Dendritic cell treated with granulocyte-macrophage colony-stimulating factor and Interleukin-4, amounts not matched to agents 40 ng/mL and 50 ng/mL, for 4 days (primary cell): ENCODE results near the gene CELA2B.
A peak's percentile ranks its signal among the peaks of the same experiment; 100 is the strongest.
"Not testable (repeated sequence)": the region's sequence is repeated elsewhere in the genome, so short reads cannot be mapped to it uniquely, and the experiment has no call there.

Experiments
- H3K27ac Mint-ChIP-seq: one replicate; pipeline ENCODE4 v1.8.0; 2022; ENCODE audit warnings: mild to moderate bottlenecking, mixed read lengths
- H3K27me3 Mint-ChIP-seq: one replicate; pipeline ENCODE4 v1.8.0; 2022; ENCODE audit warnings: mild to moderate bottlenecking, mixed read lengths
- H3K36me3 Mint-ChIP-seq: one replicate; pipeline ENCODE4 v1.8.0; 2022; ENCODE audit warnings: low read depth, mixed read lengths
- H3K4me1 Mint-ChIP-seq: one replicate; pipeline ENCODE4 v1.8.0; 2022; ENCODE audit warnings: low read depth, mixed read lengths
- H3K4me3 Mint-ChIP-seq: one replicate; pipeline ENCODE4 v1.8.0; 2022; ENCODE audit warnings: mild to moderate bottlenecking, moderate library complexity, mixed read lengths
- H3K9me3 Mint-ChIP-seq: one replicate; pipeline ENCODE4 v1.8.0; 2022; ENCODE audit warnings: mixed read lengths
- intact Hi-C: fragments of 100-400 bp; cut with micrococcal nuclease; formaldehyde crosslinking; loops from one replicate; pipeline ENCODE4 v1.15.0; 2022

CELA2B gene

DNA sequence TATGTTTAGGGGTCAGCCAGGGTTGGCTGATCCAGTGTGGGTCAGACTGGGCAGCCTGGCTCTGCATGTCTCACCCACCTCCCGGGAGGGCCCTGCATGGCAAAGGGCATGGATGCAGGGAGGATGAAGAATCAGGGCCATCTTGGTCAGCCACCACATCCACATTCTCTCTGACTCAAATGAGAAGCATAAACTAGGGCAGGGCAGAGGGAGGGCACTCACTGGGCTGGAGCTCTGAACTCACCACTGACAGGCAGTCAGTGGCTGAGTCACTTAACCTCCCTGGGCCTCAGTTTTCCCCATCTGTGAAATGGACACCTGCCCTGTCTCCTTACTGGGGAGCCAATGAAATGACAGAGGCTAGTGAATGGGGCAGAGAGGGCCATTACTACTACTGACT is 23.7 kb upstream of the CELA2B start:
- Mint-ChIP-seq H3K4me1 (peaks cover 16% of the 10 kb centered on the region), H3K27me3 (peaks cover 15% of the 10 kb centered on the region), H3K27ac (no peak overlapping the region), H3K9me3 (no peaks in the 10 kb centered on the region), H3K36me3 (no peaks in the 10 kb centered on the region), H3K4me3 (no peak overlapping the region)
- intact Hi-C loops: no loop called here

DNA sequence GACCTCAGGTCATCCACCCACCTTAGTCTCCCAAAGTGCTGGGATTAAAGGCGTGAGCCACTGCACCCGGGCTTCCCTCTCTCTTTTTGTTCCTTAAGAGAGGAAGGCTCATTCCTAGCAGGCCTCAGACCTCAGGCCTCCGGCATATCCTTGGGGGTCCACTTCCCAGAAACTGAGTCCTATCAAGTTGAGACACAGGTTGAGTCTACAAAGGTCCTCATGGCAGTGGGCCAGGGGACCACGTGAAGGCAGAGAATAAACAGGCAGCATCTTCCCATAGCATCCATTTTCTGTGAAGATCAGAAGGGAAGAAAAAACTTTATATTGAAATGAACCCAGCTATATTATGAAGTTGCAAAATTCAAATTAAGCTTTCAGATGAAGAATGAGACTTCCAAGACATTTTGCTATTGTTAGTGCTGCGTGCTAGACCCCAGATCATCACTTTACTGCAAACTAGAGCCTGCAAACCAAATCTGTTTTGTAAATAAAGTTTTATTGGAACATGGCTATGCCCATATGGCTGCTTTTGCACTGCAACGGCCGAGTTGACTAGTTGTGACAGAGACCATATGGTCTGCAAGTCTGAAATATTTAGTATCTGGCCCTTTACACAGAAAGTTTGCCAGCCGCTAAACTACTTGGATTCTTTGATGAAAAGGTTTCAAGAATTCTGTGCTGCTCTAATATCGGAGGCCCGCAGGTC is 22.9 kb upstream of the CELA2B start:
- Mint-ChIP-seq H3K36me3 (no peaks in the 10 kb centered on the region), H3K9me3 (no peaks in the 10 kb centered on the region), H3K27ac (no peak overlapping the region), H3K27me3 (peaks cover 9% of the 10 kb centered on the region), H3K4me1 (peaks cover 16% of the 10 kb centered on the region), H3K4me3 (no peak overlapping the region)
- intact Hi-C loops: no loop called here

GRCh38 chr1:15453734-15454133 is 22.2 kb upstream of the CELA2B start:
- Mint-ChIP-seq H3K36me3 (no peaks in the 10 kb centered on the region), H3K27ac (no peak overlapping the region), H3K27me3 (peaks cover 9% of the 10 kb centered on the region), H3K4me1 (peaks cover 16% of the 10 kb centered on the region), H3K9me3 (no peaks in the 10 kb centered on the region), H3K4me3 (no peak overlapping the region)
- intact Hi-C loops: no loop called here

DNA sequence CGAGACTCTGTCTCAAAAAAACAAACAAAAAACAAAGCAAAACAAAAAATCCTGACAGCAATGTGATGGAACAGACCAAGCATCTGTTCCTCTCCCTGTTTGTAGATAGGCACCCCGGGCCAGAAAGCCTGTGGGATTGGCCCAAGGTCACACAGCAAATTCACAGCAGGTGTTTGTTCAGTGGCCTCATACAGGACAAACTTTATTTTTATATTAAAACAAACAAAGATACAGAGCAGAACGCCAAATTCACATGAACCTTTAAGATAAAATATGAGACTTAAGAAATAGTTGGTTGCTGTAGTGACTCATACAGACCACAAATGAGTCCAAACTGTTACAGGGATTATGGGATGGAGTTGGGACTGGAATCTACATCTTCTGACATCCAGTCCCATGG is 21.6 kb upstream of the CELA2B start:
- peaks cover 19% of the 10 kb centered on the region for H3K4me1 Mint-ChIP-seq
- intact Hi-C loops: no loop called here
- H3K27ac Mint-ChIP-seq: no peak overlapping the region
- no peaks in the 10 kb centered on the region for H3K36me3 Mint-ChIP-seq
- no peak overlapping the region for H3K4me3 Mint-ChIP-seq
- H3K9me3 Mint-ChIP-seq: no peaks in the 10 kb centered on the region
- H3K27me3 Mint-ChIP-seq: peaks cover 9% of the 10 kb centered on the region

- intact Hi-C loops: no loop called here
- Mint-ChIP-seq H3K4me1 (peaks cover 25% of the 10 kb centered on the region), H3K27ac (no peak overlapping the region), H3K4me3 (no peak overlapping the region), H3K27me3 (peaks cover 9% of the 10 kb centered on the region), H3K9me3 (no peaks in the 10 kb centered on the region), H3K36me3 (no peaks in the 10 kb centered on the region)
These were observed 20.4 kb upstream of the CELA2B start for GRCh38 chr1:15455522-15455921.

DNA sequence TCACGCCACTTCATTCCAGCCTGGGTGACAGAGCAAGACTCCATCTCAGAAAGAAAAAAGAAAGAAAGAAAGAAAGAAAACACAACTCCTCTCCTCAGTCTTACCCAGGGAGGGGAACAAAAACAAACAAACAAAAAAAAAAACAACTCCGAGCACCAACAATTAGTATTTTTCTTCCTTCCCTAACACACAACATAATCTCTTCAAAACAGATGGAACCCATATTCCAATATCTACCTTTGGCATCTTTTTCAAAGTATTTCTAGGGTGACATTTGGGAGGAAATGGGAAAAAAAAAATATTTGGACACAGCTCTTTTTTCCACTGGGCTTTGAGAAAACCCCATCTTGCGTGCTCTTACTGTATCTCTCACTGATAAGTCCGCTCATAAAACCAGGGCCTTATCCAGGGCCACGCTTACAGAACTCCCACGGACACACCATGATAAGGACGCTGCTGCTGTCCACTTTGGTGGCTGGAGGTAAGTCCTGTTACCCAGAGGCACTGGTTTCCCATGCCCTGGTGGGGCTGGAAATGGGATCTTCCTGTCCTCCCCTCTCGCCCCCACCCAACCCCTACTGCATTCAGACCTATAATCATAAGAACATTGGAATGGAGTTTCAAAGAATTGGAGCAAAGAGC is 19.5 kb upstream of the CELA2B start, which contains the start of gene CELA2A:
Gene CELA2A, plus strand, starts transcription at position 420 of the 642 bp plus-strand sequence. Its CDS starts 22 bp downstream, at position 442.
- Mint-ChIP-seq H3K4me1 (peaks cover 29% of the 10 kb centered on the region), H3K9me3 (no peaks in the 10 kb centered on the region), H3K27me3 (peaks cover 5% of the 10 kb centered on the region), H3K4me3 (no peak within 1 kb of the TSS), H3K27ac (no peak within 1 kb of the TSS), H3K36me3 (no peaks in the 10 kb centered on the region)
- intact Hi-C loops: no loop called here

DNA sequence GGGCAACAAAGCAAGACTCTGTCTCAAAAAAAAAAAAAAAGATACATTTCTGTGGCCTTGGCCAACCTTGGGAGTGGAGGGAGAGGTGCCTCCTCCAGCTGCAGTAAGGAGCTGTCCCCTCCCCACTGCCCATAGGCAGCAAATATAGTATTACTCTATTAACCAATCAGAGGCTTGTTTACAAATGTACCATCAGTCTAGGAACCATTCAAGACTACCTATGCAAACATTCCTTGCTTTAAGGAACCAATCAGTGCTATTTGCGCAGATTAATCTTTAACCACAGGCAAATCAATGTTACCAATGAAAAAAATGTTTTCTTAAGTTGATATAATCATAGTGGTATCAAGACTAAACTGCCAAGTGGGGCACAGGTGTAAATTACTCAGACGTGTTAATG is 18.3 kb upstream of the CELA2B start:
- peaks cover 29% of the 10 kb centered on the region for H3K4me1 Mint-ChIP-seq
- no peak overlapping the region for H3K4me3 Mint-ChIP-seq
- H3K27me3 Mint-ChIP-seq: peaks cover 2% of the 10 kb centered on the region
- H3K36me3 Mint-ChIP-seq: no peaks in the 10 kb centered on the region
- intact Hi-C loops: no loop called here
- H3K9me3 Mint-ChIP-seq: no peaks in the 10 kb centered on the region
- H3K27ac Mint-ChIP-seq: no peak overlapping the region

DNA sequence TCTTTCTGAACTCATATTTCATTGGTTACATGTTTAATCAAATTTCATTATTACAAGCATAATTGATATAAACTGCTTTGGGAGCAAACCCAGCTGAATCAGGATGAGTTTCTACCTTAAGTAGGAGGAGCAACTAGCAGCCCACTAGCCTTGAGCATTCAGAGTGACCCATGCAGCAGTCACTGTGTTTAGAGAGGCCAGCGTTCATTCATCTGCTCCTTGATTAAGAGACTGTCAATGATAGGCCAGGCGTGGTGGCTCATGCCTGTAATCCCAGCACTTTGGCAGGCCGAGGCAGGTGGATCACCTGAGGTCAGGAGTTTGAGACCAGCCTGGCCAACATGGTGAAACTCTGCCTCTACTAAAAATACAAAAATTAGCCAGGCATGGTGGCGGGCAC is 17.5 kb upstream of the CELA2B start:
- H3K27me3 Mint-ChIP-seq, H3K27ac Mint-ChIP-seq, H3K4me3 Mint-ChIP-seq, intact Hi-C loops, H3K9me3 Mint-ChIP-seq, H3K36me3 Mint-ChIP-seq: not testable (repeated sequence)
- peaks cover 32% of the 10 kb centered on the region for H3K4me1 Mint-ChIP-seq

- Mint-ChIP-seq H3K9me3 (no peaks in the 10 kb centered on the region), H3K4me3 (no peak overlapping the region), H3K4me1 (peaks cover 48% of the 10 kb centered on the region), H3K27ac (peak overlapping the region; percentile 56), H3K36me3 (no peaks in the 10 kb centered on the region), H3K27me3 (no peaks in the 10 kb centered on the region)
- intact Hi-C loops: no loop called here
These were observed 15.9 kb upstream of the CELA2B start for GRCh38 chr1:15459771-15460707.

GRCh38 chr1:15460708-15461095 is 15.2 kb upstream of the CELA2B start:
- no peaks in the 10 kb centered on the region for H3K9me3 Mint-ChIP-seq
- intact Hi-C loops: no loop called here
- H3K36me3 Mint-ChIP-seq: no peaks in the 10 kb centered on the region
- no peak overlapping the region for H3K4me3 Mint-ChIP-seq
- no peaks in the 10 kb centered on the region for H3K27me3 Mint-ChIP-seq
- H3K27ac Mint-ChIP-seq: peak overlapping the region; percentile 56
- peaks cover 49% of the 10 kb centered on the region for H3K4me1 Mint-ChIP-seq

- Mint-ChIP-seq H3K4me1 (peaks cover 48% of the 10 kb centered on the region), H3K27ac (peak overlapping the region; percentile 68)
- H3K36me3 Mint-ChIP-seq, H3K9me3 Mint-ChIP-seq, intact Hi-C loops, H3K4me3 Mint-ChIP-seq, H3K27me3 Mint-ChIP-seq: not testable (repeated sequence)
These were observed 12.7 kb upstream of the CELA2B start for GRCh38 chr1:15463064-15463800.

DNA sequence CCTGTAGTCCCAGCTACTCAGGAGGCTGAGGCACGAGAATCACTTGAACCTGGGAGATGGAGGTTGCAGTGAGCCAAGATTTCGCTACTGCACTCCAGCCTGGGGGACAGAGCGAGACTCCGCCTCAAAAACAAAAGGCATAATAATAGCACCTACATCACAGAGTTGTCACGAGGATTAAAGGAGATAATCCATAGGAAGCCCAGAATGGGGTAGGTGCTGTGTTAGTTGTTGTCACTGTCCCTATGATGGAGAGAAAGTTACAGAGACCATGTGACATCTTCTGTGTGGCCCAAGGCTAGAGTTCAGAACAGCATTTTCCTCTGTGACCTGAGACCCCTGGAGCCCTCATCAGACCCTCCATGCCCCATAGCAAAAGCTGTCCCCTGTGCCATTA is 12.0 kb upstream of the CELA2B start:
- H3K27ac Mint-ChIP-seq: peak overlapping the region; percentile 61

GRCh38 chr1:15465674-15466073 is 10.2 kb upstream of the CELA2B start:
- Mint-ChIP-seq H3K27ac (no peak overlapping the region), H3K27me3 (peaks cover 13% of the 10 kb centered on the region), H3K9me3 (no peaks in the 10 kb centered on the region), H3K4me1 (peaks cover 32% of the 10 kb centered on the region), H3K36me3 (no peaks in the 10 kb centered on the region), H3K4me3 (no peak overlapping the region)
- intact Hi-C loops: no loop called here

More for the DNA sequence above, 12.0 kb upstream of the CELA2B start:
- H3K36me3 Mint-ChIP-seq, H3K9me3 Mint-ChIP-seq, H3K27me3 Mint-ChIP-seq, H3K4me3 Mint-ChIP-seq, intact Hi-C loops: not testable (repeated sequence)
- H3K4me1 Mint-ChIP-seq: peaks cover 48% of the 10 kb centered on the region
